Measurements from ENCODE around the gene NDE1. TPM values are rescaled to one million over a fixed set of nuclear protein-coding genes. Genes with fewer than 3 reads are reported as not detected.
"Not testable (repeated sequence)": the region's sequence is repeated elsewhere in the genome, so short reads cannot be mapped to it uniquely, and the experiment has no call there.

NDE1 gene
- total RNA-seq, 1 donor from 2014 or later = 31.4 TPM

DNA sequence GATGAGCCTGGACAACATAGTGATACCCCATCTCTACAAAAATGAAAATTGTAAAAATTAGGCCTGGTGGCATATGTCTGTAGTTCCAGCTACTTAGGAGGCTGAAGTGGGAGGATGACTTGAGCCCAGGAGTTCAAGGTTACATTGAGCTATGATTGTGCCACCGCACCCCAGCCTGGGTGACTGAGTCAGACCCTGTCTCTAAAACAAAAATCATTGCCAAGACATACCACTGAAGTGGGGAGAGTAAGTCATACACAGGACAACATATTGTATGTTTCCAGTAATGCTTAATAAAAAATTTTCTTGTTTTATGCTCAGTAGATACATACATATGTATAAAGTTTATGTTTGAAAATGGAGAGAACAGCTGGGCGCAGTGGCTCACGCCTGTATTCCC lies 39.2 kb downstream of the NDE1 start:
- no peak overlapping the region for H3K27ac ChIP-seq (ENCODE audit: low read depth, low read length)
- Mint-ChIP-seq H3K27me3 (ENCODE audit: low read depth, unreplicated experiment) (no peaks in the 10 kb centered on the region), H3K4me3 (ENCODE audit: unreplicated experiment) (no peak overlapping the region), H3K36me3 (ENCODE audit: low read depth, unreplicated experiment) (peaks cover 10% of the 10 kb centered on the region), H3K27ac (ENCODE audit: unreplicated experiment) (no peak overlapping the region), H3K4me1 (ENCODE audit: low read depth, unreplicated experiment) (no peaks in the 10 kb centered on the region), H3K9me3 (ENCODE audit: unreplicated experiment) (no peaks in the 10 kb centered on the region)
- no peak overlapping the region for H3K4me2 ChIP-seq (ENCODE audit: low read length)
- no peaks in the 10 kb centered on the region for H3K27me3 ChIP-seq (ENCODE audit: insufficient read depth, low read length)
- FAIRE-seq (no peak), DNase-seq (ENCODE audit: low read depth) (peak; percentile 29)
- H3K9me3 ChIP-seq (ENCODE audit: insufficient read depth, low read depth, low read length) = no peaks in the 10 kb centered on the region
- peaks cover 27% of the 10 kb centered on the region for H3K36me3 ChIP-seq (ENCODE audit: insufficient read depth, low read length)
- TF ChIP-seq, protein P1, sequence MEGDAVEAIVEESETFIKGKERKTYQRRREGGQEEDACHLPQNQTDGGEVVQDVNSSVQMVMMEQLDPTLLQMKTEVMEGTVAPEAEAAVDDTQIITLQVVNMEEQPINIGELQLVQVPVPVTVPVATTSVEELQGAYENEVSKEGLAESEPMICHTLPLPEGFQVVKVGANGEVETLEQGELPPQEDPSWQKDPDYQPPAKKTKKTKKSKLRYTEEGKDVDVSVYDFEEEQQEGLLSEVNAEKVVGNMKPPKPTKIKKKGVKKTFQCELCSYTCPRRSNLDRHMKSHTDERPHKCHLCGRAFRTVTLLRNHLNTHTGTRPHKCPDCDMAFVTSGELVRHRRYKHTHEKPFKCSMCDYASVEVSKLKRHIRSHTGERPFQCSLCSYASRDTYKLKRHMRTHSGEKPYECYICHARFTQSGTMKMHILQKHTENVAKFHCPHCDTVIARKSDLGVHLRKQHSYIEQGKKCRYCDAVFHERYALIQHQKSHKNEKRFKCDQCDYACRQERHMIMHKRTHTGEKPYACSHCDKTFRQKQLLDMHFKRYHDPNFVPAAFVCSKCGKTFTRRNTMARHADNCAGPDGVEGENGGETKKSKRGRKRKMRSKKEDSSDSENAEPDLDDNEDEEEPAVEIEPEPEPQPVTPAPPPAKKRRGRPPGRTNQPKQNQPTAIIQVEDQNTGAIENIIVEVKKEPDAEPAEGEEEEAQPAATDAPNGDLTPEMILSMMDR (IDR thresholded peaks at IDR 0.05; ENCODE audit: insufficient read depth, low read depth, low read length) = no peak
- TF ChIP-seq EZH2 (IDR thresholded peaks at IDR 0.05; ENCODE audit: insufficient read depth, low read length) = no peak
- H3K4me3 ChIP-seq (ENCODE audit: insufficient read depth, low read depth, low read length) = no peak overlapping the region
- peaks cover 6% of the 10 kb centered on the region for H4K20me1 ChIP-seq (ENCODE audit: insufficient read depth, low read length)
- H3K9ac ChIP-seq (ENCODE audit: low read length) = no peak overlapping the region
- H2AFZ ChIP-seq (ENCODE audit: low read depth, low read length) = no peak overlapping the region
- no peaks in the 10 kb centered on the region for H3K4me1 ChIP-seq (ENCODE audit: insufficient read depth, low read length)
- H3K79me2 ChIP-seq (ENCODE audit: insufficient read depth, low read length) = peaks cover 5% of the 10 kb centered on the region

DNA sequence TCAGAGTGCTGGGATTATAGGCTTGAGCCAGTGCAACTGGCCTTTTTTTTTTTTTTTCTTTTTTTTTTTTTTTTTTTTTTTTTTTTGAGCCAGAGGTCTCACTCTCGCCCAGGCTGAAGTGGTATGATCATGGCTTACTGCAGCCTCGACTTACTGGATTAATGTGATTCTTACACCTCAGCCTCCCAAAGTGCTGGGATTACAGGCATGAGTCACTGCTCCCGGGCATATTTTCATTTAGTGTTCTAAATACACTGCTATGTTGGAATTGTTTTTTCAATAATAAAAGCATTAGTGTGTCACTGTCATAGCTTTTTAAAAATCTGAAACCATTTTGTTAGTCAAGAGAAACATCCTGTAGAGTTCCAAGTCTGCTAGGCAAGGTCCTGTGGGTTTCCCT lies 40.3 kb downstream of the NDE1 start:
- H3K36me3 Mint-ChIP-seq (ENCODE audit: low read depth, unreplicated experiment) = peaks cover 8% of the 10 kb centered on the region
- no peaks in the 10 kb centered on the region for H3K27me3 Mint-ChIP-seq (ENCODE audit: low read depth, unreplicated experiment)
- Histone ChIP-seq H3K4me1 (ENCODE audit: insufficient read depth, low read length) (no peaks in the 10 kb centered on the region), H3K27ac (ENCODE audit: low read depth, low read length) (peak overlapping the region; percentile 31), H3K9me3 (ENCODE audit: insufficient read depth, low read depth, low read length) (no peaks in the 10 kb centered on the region), H3K9ac (ENCODE audit: low read length) (no peak overlapping the region), H3K4me2 (ENCODE audit: low read length) (peak overlapping the region; percentile 31), H3K4me3 (ENCODE audit: insufficient read depth, low read depth, low read length) (no peak overlapping the region), H2AFZ (ENCODE audit: low read depth, low read length) (no peak overlapping the region), H3K27me3 (ENCODE audit: insufficient read depth, low read length) (no peaks in the 10 kb centered on the region), H3K79me2 (ENCODE audit: insufficient read depth, low read length) (no peaks in the 10 kb centered on the region), H4K20me1 (ENCODE audit: insufficient read depth, low read length) (peaks cover 6% of the 10 kb centered on the region), H3K36me3 (ENCODE audit: insufficient read depth, low read length) (peaks cover 27% of the 10 kb centered on the region)
- DNase-seq (ENCODE audit: low read depth) (peak; percentile 31), FAIRE-seq (no peak)
- H3K4me3 Mint-ChIP-seq (ENCODE audit: unreplicated experiment) = no peak overlapping the region
- no peak overlapping the region for H3K27ac Mint-ChIP-seq (ENCODE audit: unreplicated experiment)
- H3K9me3 Mint-ChIP-seq (ENCODE audit: unreplicated experiment) = no peaks in the 10 kb centered on the region
- H3K4me1 Mint-ChIP-seq (ENCODE audit: low read depth, unreplicated experiment) = no peaks in the 10 kb centered on the region
- TF ChIP-seq, protein P1 (IDR thresholded peaks at IDR 0.05; ENCODE audit: insufficient read depth, low read depth, low read length) = no peak
- no peak for TF ChIP-seq EZH2 (IDR thresholded peaks at IDR 0.05; ENCODE audit: insufficient read depth, low read length)

DNA sequence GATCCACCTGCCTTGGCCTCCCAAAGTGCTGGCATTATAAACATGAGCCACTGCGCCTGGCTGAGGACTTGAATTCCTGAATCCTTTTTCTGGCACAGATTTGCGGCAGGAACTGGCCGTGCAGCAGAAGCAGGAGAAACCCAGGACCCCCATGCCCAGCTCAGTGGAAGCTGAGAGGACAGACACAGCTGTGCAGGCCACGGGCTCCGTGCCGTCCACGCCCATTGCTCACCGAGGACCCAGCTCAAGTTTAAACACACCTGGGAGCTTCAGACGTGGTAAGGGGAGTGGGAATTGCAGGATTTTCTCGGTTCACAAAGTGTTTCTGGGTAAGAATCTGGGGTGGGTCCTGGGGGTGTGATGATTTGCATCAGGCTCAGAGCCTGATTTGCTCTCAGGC lies 41.0 kb downstream of the NDE1 start:
- no peaks in the 10 kb centered on the region for H3K79me2 ChIP-seq (ENCODE audit: insufficient read depth, low read length)
- peaks cover 33% of the 10 kb centered on the region for H3K36me3 ChIP-seq (ENCODE audit: insufficient read depth, low read length)
- no peak overlapping the region for H3K27ac Mint-ChIP-seq (ENCODE audit: unreplicated experiment)
- no peak overlapping the region for H3K4me3 Mint-ChIP-seq (ENCODE audit: unreplicated experiment)
- no peak overlapping the region for H3K27ac ChIP-seq (ENCODE audit: low read depth, low read length)
- no peak overlapping the region for H3K9ac ChIP-seq (ENCODE audit: low read length)
- DNase-seq (ENCODE audit: low read depth) = no peak
- H3K9me3 Mint-ChIP-seq (ENCODE audit: unreplicated experiment) = no peaks in the 10 kb centered on the region
- H2AFZ ChIP-seq (ENCODE audit: low read depth, low read length) = no peak overlapping the region
- no peaks in the 10 kb centered on the region for H3K9me3 ChIP-seq (ENCODE audit: insufficient read depth, low read depth, low read length)
- H3K27me3 Mint-ChIP-seq (ENCODE audit: low read depth, unreplicated experiment) = no peaks in the 10 kb centered on the region
- no peak for TF ChIP-seq EZH2 (IDR thresholded peaks at IDR 0.05; ENCODE audit: insufficient read depth, low read length)
- TF ChIP-seq, protein P1 (IDR thresholded peaks at IDR 0.05; ENCODE audit: insufficient read depth, low read depth, low read length) = no peak
- H3K4me1 Mint-ChIP-seq (ENCODE audit: low read depth, unreplicated experiment) = no peaks in the 10 kb centered on the region
- no peak overlapping the region for H3K4me3 ChIP-seq (ENCODE audit: insufficient read depth, low read depth, low read length)
- H3K27me3 ChIP-seq (ENCODE audit: insufficient read depth, low read length) = no peaks in the 10 kb centered on the region
- FAIRE-seq = no peak
- peak overlapping the region; percentile 31 for H3K4me2 ChIP-seq (ENCODE audit: low read length)
- no peaks in the 10 kb centered on the region for H3K4me1 ChIP-seq (ENCODE audit: insufficient read depth, low read length)
- peaks cover 6% of the 10 kb centered on the region for H4K20me1 ChIP-seq (ENCODE audit: insufficient read depth, low read length)
- peaks cover 8% of the 10 kb centered on the region for H3K36me3 Mint-ChIP-seq (ENCODE audit: low read depth, unreplicated experiment)

DNA sequence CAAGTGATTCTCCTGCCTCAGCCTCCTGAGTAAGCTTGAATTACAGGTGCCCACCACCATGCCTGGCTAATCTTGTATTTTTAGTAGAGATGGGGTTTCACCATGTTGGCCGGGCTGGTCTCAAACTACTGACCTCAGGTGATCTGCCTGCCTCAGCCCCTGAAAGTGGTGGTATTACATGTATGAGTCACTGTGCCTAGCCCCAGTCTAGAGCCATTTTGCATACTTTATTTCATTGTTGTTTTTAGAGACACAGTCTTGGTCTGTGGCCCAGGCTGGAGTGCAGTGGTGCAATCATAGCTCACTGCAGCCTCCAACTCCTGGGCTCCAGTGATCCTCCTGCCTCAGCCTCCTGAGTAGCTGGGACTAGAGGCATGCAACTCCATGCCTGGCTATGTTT lies 42.5 kb downstream of the NDE1 start:
- not testable (repeated sequence) for FAIRE-seq; H2AFZ ChIP-seq (ENCODE audit: low read depth, low read length); DNase-seq (ENCODE audit: low read depth); H3K4me3 ChIP-seq (ENCODE audit: insufficient read depth, low read depth, low read length); H4K20me1 ChIP-seq (ENCODE audit: insufficient read depth, low read length); H3K9me3 Mint-ChIP-seq (ENCODE audit: unreplicated experiment); H3K79me2 ChIP-seq (ENCODE audit: insufficient read depth, low read length); H3K27me3 Mint-ChIP-seq (ENCODE audit: low read depth, unreplicated experiment); H3K4me2 ChIP-seq (ENCODE audit: low read length); H3K4me3 Mint-ChIP-seq (ENCODE audit: unreplicated experiment); H3K4me1 Mint-ChIP-seq (ENCODE audit: low read depth, unreplicated experiment); H3K4me1 ChIP-seq (ENCODE audit: insufficient read depth, low read length); H3K9me3 ChIP-seq (ENCODE audit: insufficient read depth, low read depth, low read length); H3K27me3 ChIP-seq (ENCODE audit: insufficient read depth, low read length); H3K27ac ChIP-seq (ENCODE audit: low read depth, low read length); H3K36me3 Mint-ChIP-seq (ENCODE audit: low read depth, unreplicated experiment); H3K27ac Mint-ChIP-seq (ENCODE audit: unreplicated experiment); H3K9ac ChIP-seq (ENCODE audit: low read length)
- peaks cover 31% of the 10 kb centered on the region for H3K36me3 ChIP-seq (ENCODE audit: insufficient read depth, low read length)
